Right lobe of liver (tissue), 6 donors: Measurements from ENCODE around the gene KCNAB1. TPM values are rescaled to one million over a fixed set of nuclear protein-coding genes. Genes with fewer than 3 reads are reported as not detected.

Experiments
- ATAC-seq, 4 donors: fragments of 200-7000 bp; cut with Tn5 transposase; one replicate each; pipeline ENCODE4 v1.9.1; 2020; ENCODE audit warnings: mild to moderate bottlenecking in 4 of 4, moderate library complexity in 4 of 4
- DNase-seq, 3 donors: peaks; one replicate each; pipeline ENCODE4 v3.0.0-alpha.2; 2020
- H3K27ac ChIP-seq, 3 donors: fragments of 200-600 bp; one replicate each; pipeline ENCODE4 v1.8.0; 2022
- H3K27me3 ChIP-seq, 2 donors: fragments of 200-600 bp; one replicate each; pipeline ENCODE4 v1.8.0; 2022
- H3K36me3 ChIP-seq, 4 donors: fragments of 200-600 bp; sonication (generic) in 1 of 4; one replicate each; pipeline versions ENCODE4 v1.5.1 to v1.8.0; 2017 to 2022; ENCODE audit warnings: control low read depth in 1 of 4
- H3K4me1 ChIP-seq, 4 donors: fragments of 200-600 bp; sonication (generic) in 1 of 4; one replicate each; pipeline versions ENCODE4 v1.5.1 to v1.8.0; 2017 to 2022; ENCODE audit warnings: control low read depth in 1 of 4
- H3K4me3 ChIP-seq, 3 donors: fragments of 200-600 bp; one replicate each; pipeline ENCODE4 v1.8.0; 2022
- H3K9me3 ChIP-seq, 4 donors: fragments of 200-600 bp; sonication (generic) in 1 of 4; one replicate each; pipeline versions ENCODE4 v1.5.1 to v1.8.0; 2017 to 2022; ENCODE audit warnings: control low read depth in 1 of 4
- CTCF ChIP-seq, 4 donors: fragments of 200-600 bp in 3 of 4; fragments of 450-650 bp in 1 of 4; IDR thresholded peaks; one replicate each; pipeline versions ENCODE4 v1.5.1 to v1.8.0; 2016 to 2022; ENCODE audit warnings: antibody characterized with exemption in 4 of 4, mild to moderate bottlenecking in 2 of 4
- POLR2A ChIP-seq: fragments of 450-650 bp; IDR thresholded peaks from one replicate; pipeline ENCODE4 v1.6.1; 2017; ENCODE audit warnings: antibody characterized with exemption, mild to moderate bottlenecking
- whole genome bisulfite sequencing: methylation state at CpG from one replicate; pipeline ENCODE4 v1.1.6; 2018; ENCODE audit warnings: low coverage, low lambda C conversion rate; ENCODE audit not compliant: insufficient coverage; ENCODE audit errors: missing lambda C conversion rate; 5-methylcytosine and 5-hydroxymethylcytosine counted together
- intact Hi-C, 2 donors: fragments of 100-400 bp; cut with DNase I; formaldehyde crosslinking; loops; one replicate each; pipeline versions ENCODE4 v1.11.2 to v1.14.1; 2022
- total RNA-seq, 6 experiments: library from RNA; depleted of rRNA in 2 of 6; stranded (reverse); fragments of >200 nt in 2 of 6; fragmentation: NEBNext Ultra II Directional in 3 of 6; extraction: Animal tissue kit (Norgen Biotek cat#: 25700) in 3 of 6; gene quantifications; one replicate each; pipeline versions ENCODE4 v1.1.0 to v1.2.4, GENCODE V29; 2016 to 2023
- donor health status: DM: no; HTN: yes; CAD: no.
- donor health status: DM: no; HTN: no; CAD: no.
- donor health status: DM: no; HTN: no; CAD: no.
- donor health status: DM: no; HTN: yes; CAD: no.
- donor health status: DM: no; HTN: yes; CAD: no.

Gene KCNAB1
- total RNA-seq, 6 experiments from 2014 or later, result 0.15 to 1.8 (median 0.64) TPM; not detected in 2

GRCh38 chr3:156395961-156396710 is 275.8 kb downstream of the KCNAB1 start:
- H3K9me3 ChIP-seq, result no peaks in the 10 kb centered on the region
- ATAC-seq, result no peak
- 47% methylated on average over 4 of the region's 4 CpGs for WGBS
- no peak overlapping the region for H3K4me3 ChIP-seq
- DNase-seq, result no peak
- no peaks in the 10 kb centered on the region for H3K27me3 ChIP-seq
- intact Hi-C loops, result no loop called here
- H3K36me3 ChIP-seq, result no peaks in the 10 kb centered on the region
- H3K4me1 ChIP-seq, result no peaks in the 10 kb centered on the region
- H3K27ac ChIP-seq, result no peak overlapping the region
- no peak for TF ChIP-seq POLR2A
- TF ChIP-seq CTCF (IDR thresholded peaks at IDR 0.05), result no peak

- no peak for TF ChIP-seq POLR2A
- TF ChIP-seq CTCF (IDR thresholded peaks at IDR 0.05), result no peak
- intact Hi-C loops, result no loop called here
- no peak overlapping the region for H3K27ac ChIP-seq
- 93% methylated on average over 4 of the region's 4 CpGs for WGBS
- H3K9me3 ChIP-seq, result no peaks in the 10 kb centered on the region
- no peaks in the 10 kb centered on the region for H3K4me1 ChIP-seq
- H3K4me3 ChIP-seq, result no peak overlapping the region
- ATAC-seq, result no peak
- no peaks in the 10 kb centered on the region for H3K36me3 ChIP-seq
- DNase-seq, result no peak
- H3K27me3 ChIP-seq, result no peaks in the 10 kb centered on the region
Observed at GRCh38 chr3:156396851-156397250, 276.5 kb downstream of the KCNAB1 start.

- H3K4me1 ChIP-seq, result no peaks in the 10 kb centered on the region
- TF ChIP-seq CTCF (IDR thresholded peaks at IDR 0.05) (no peak), POLR2A (no peak)
- no peaks in the 10 kb centered on the region for H3K36me3 ChIP-seq
- DNase-seq (no peak), ATAC-seq (no peak)
- H3K4me3 ChIP-seq, result no peak overlapping the region
- no peak overlapping the region for H3K27ac ChIP-seq
- no peaks in the 10 kb centered on the region for H3K9me3 ChIP-seq
- intact Hi-C loops, result no loop called here
- no peaks in the 10 kb centered on the region for H3K27me3 ChIP-seq
Observed at GRCh38 chr3:156397534-156397933, 277.2 kb downstream of the KCNAB1 start.

GRCh38 chr3:156400062-156400461 is 279.7 kb downstream of the KCNAB1 start:
- 33% methylated on average over 2 of the region's 2 CpGs for WGBS
- Histone ChIP-seq H3K4me1 (no peaks in the 10 kb centered on the region), H3K27me3 (no peaks in the 10 kb centered on the region), H3K4me3 (no peak overlapping the region), H3K27ac (no peak overlapping the region), H3K36me3 (no peaks in the 10 kb centered on the region), H3K9me3 (no peaks in the 10 kb centered on the region)
- TF ChIP-seq CTCF (IDR thresholded peaks at IDR 0.05) (no peak), POLR2A (no peak)
- DNase-seq (no peak), ATAC-seq (no peak)
- intact Hi-C loops, result no loop called here
